ENCODE measurements around the gene FOXE3. TPM values are rescaled to one million over a fixed set of nuclear protein-coding genes. Genes with fewer than 3 reads are reported as not detected.

Gene FOXE3
- total and polyA plus RNA-seq, 2 donors (not counting 3 experiments of a cell fraction or from before 2014, with no cell fraction given) = not detected

DNA sequence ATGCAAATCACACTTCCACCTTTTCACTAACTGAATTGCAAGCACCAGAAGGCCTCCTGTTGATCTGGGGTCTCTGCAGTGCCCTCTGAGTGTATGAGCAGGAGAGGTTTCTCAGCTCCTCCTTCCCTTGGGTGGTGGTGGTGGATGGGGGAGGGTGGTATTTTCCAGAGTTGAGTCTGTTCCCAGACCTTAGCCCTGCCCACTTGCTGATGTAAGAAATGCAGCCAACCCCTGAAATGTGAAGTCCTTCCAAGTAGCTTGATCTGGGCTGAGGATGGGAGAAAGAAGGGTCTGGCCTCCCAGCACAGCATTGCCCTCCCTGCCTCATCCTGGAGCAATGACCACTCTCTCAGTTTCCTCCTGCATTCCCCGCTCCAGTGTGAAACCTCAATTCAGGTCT is 15.4 kb downstream of the FOXE3 start:
- H2AFZ ChIP-seq (ENCODE audit: low read depth, low read length) = no peak overlapping the region
- no peak overlapping the region for H3K9ac ChIP-seq (replicated peaks; ENCODE audit: extremely low read depth, insufficient read depth, low read length)
- peaks cover 20% of the 10 kb centered on the region for H3K4me1 ChIP-seq (ENCODE audit: control insufficient read depth, extremely low read depth, insufficient read depth, low read length)
- TF ChIP-seq MYC (IDR thresholded peaks at IDR 0.05; ENCODE audit: low read depth, low read length) = no peak
- dilution Hi-C loops (cut with MboI; ENCODE audit: extremely low pct_ligation_motif_present, low sequenced_read_pairs) (no loop called here), intact Hi-C loops (cut with micrococcal nuclease) (no loop called here)
- no peak overlapping the region for H3K4me2 ChIP-seq (ENCODE audit: insufficient read depth, low read length)
- no peak overlapping the region for H3K27ac ChIP-seq (ENCODE audit: insufficient read depth, low read depth, low read length)
- H3K9me3 ChIP-seq (replicated peaks; ENCODE audit: control insufficient read depth, insufficient read depth, low read length) = no peaks in the 10 kb centered on the region
- CTCF ChIA-PET = interaction anchor here (0.6 to 12.3 kb wide), 37 partner anchors 8 to 630 kb away, joined by 3 to 691 read pairs (median 5); partner anchors contain the start of gene CMPK1
- no peaks in the 10 kb centered on the region for H4K20me1 ChIP-seq (replicated peaks; ENCODE audit: control insufficient read depth, extremely low read depth, insufficient read depth, low read length)
- POLR2A ChIA-PET = interaction anchor here (1.3 kb wide), 1 partner anchor 295 kb away, joined by 3 read pairs; no protein-coding TSS in a partner anchor
- peaks cover 10 to 18% of the 10 kb centered on the region in 2 experiments for H3K27me3 ChIP-seq (ENCODE audit: control insufficient read depth in 2 of 2, insufficient read depth in 2 of 2, low read length in 2 of 2)
- no TSS peak for BruUV-seq (replicated peaks)
- H3K36me3 ChIP-seq (ENCODE audit: control insufficient read depth in 2 of 2, extremely low read depth in 1 of 2, insufficient read depth in 2 of 2, low read length in 2 of 2) = no peaks in the 10 kb centered on the region
- H3K9me1 ChIP-seq (replicated peaks; ENCODE audit: control insufficient read depth, extremely low read depth, insufficient read depth, low read length) = no peaks in the 10 kb centered on the region
- no peaks in the 10 kb centered on the region for H3K79me2 ChIP-seq (ENCODE audit: control insufficient read depth, insufficient read depth, low read length)
- no peak overlapping the region for H3K4me3 ChIP-seq (replicated peaks in 1 of 3; ENCODE audit: insufficient read depth in 1 of 3, low read depth in 1 of 3, low read length in 3 of 3)
- no peak for DNase-seq (ENCODE audit: low read depth, low spot score)
- FAIRE-seq = no peak

DNA sequence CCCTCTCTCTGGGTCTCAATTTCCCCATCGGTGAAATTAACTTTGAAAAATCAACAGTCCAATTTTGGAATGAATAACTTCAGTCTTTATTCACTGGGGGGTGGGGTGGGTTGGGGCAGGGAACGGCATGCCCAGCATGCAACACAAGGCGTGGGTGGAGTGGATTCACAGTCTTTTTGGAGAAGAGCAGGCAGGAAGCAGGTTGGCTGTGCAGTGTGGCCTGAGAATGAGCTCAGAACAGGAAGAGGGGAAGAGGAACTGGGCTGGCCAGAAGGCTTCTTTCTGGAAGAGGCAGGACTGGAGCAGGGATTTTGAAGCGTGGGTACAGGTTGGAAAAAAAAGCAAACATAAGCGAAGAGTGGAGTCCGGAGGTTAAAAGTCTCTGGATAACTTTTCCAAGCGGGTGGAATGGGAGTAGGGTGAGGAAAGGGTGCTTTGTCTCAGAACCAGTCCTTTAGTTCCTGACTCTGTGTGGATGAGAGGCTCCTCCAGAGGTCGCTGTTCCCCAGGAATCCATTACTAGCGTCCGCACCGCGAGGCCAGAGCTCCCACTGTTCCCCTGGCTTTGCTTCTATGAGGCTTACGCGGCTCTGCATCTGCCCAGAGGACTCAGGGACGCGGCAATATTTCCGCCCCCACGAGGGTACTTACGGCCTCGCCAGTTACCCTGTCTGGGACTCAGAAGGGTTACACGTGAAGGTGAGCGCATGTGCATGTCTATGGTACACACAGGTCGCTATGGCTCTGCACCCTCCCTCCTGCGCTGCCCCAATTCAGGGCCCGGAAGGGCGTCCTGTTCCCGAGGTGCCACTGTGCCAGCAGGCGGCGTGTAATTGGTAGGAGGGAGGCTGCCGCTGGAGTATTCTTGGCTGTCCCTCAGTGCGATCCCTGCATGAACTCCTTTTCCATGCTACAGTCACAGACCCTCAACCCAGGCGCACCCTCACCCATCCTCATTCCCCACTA is 16.3 kb downstream of the FOXE3 start:
- dilution Hi-C loops (cut with MboI; ENCODE audit: extremely low pct_ligation_motif_present, low sequenced_read_pairs) = no loop called here
- Histone ChIP-seq H3K9me3 (replicated peaks; ENCODE audit: control insufficient read depth, insufficient read depth, low read length) (no peaks in the 10 kb centered on the region), H3K36me3 (ENCODE audit: control insufficient read depth in 2 of 2, extremely low read depth in 1 of 2, insufficient read depth in 2 of 2, low read length in 2 of 2) (no peaks in the 10 kb centered on the region), H3K9ac (replicated peaks; ENCODE audit: extremely low read depth, insufficient read depth, low read length) (no peak overlapping the region), H3K4me3 (replicated peaks in 1 of 3; ENCODE audit: insufficient read depth in 1 of 3, low read depth in 1 of 3, low read length in 3 of 3) (no peak overlapping the region), H3K27ac (ENCODE audit: insufficient read depth, low read depth, low read length) (no peak overlapping the region), H3K27me3 (ENCODE audit: control insufficient read depth in 2 of 2, insufficient read depth in 2 of 2, low read length in 2 of 2) (peaks cover 10 to 18% of the 10 kb centered on the region in 2 experiments), H3K4me2 (ENCODE audit: insufficient read depth, low read length) (no peak overlapping the region), H2AFZ (ENCODE audit: low read depth, low read length) (no peak overlapping the region), H3K9me1 (replicated peaks; ENCODE audit: control insufficient read depth, extremely low read depth, insufficient read depth, low read length) (no peaks in the 10 kb centered on the region), H4K20me1 (replicated peaks; ENCODE audit: control insufficient read depth, extremely low read depth, insufficient read depth, low read length) (no peaks in the 10 kb centered on the region), H3K4me1 (ENCODE audit: control insufficient read depth, extremely low read depth, insufficient read depth, low read length) (peaks cover 24% of the 10 kb centered on the region), H3K79me2 (ENCODE audit: control insufficient read depth, insufficient read depth, low read length) (no peaks in the 10 kb centered on the region)
- intact Hi-C loops (cut with micrococcal nuclease) = loop anchor here (1.0 to 2.0 kb wide), 5 partner anchors 44 to 323 kb away; no protein-coding TSS in a partner anchor
- POLR2A ChIA-PET = interaction anchor here (1.3 kb wide), 1 partner anchor 294 kb away, joined by 3 read pairs; no protein-coding TSS in a partner anchor
- CTCF ChIA-PET = interaction anchor here (0.6 to 12.3 kb wide), 55 partner anchors 9 to 629 kb away, joined by 3 to 691 read pairs (median 4); partner anchors contain the start of genes CMPK1 and PDZK1IP1
- TF ChIP-seq, protein P1, sequence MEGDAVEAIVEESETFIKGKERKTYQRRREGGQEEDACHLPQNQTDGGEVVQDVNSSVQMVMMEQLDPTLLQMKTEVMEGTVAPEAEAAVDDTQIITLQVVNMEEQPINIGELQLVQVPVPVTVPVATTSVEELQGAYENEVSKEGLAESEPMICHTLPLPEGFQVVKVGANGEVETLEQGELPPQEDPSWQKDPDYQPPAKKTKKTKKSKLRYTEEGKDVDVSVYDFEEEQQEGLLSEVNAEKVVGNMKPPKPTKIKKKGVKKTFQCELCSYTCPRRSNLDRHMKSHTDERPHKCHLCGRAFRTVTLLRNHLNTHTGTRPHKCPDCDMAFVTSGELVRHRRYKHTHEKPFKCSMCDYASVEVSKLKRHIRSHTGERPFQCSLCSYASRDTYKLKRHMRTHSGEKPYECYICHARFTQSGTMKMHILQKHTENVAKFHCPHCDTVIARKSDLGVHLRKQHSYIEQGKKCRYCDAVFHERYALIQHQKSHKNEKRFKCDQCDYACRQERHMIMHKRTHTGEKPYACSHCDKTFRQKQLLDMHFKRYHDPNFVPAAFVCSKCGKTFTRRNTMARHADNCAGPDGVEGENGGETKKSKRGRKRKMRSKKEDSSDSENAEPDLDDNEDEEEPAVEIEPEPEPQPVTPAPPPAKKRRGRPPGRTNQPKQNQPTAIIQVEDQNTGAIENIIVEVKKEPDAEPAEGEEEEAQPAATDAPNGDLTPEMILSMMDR (IDR thresholded peaks at IDR 0.05; ENCODE audit: extremely low read depth in 1 of 2, insufficient read depth in 1 of 2, low read depth in 1 of 2, low read length in 2 of 2) = peak; percentile 80 to 83
- TF ChIP-seq JUN (IDR thresholded peaks at IDR 0.05; ENCODE audit: borderline replicate concordance, insufficient read depth, insufficient read length, low read depth) = no peak
- TF ChIP-seq EZH2 (IDR thresholded peaks at IDR 0.05; ENCODE audit: borderline replicate concordance, low read depth, low read length, severe bottlenecking) = no peak
- no peak for TF ChIP-seq MYC (IDR thresholded peaks at IDR 0.05; ENCODE audit: low read depth, low read length)
- TF ChIP-seq FOS (IDR thresholded peaks at IDR 0.05; ENCODE audit: borderline replicate concordance, insufficient read depth, low read length) = no peak
- no peak for TF ChIP-seq POLR2A (IDR thresholded peaks at IDR 0.05; ENCODE audit: low read depth, low read length)
- TF ChIP-seq GATA2 (IDR thresholded peaks at IDR 0.05; ENCODE audit: insufficient read depth, insufficient read length, low read depth, low read length) = no peak
- TF ChIP-seq POLR2AphosphoS5 (IDR thresholded peaks at IDR 0.05; ENCODE audit: insufficient read depth, low read depth, low read length) = no peak
- TF ChIP-seq, protein P2, sequence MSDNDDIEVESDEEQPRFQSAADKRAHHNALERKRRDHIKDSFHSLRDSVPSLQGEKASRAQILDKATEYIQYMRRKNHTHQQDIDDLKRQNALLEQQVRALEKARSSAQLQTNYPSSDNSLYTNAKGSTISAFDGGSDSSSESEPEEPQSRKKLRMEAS (IDR thresholded peaks at IDR 0.05; ENCODE audit: insufficient read depth, insufficient read length) = no peak
- DNase-seq (ENCODE audit: low read depth, low spot score) (peak; percentile 80), FAIRE-seq (peak; percentile 97)
- no TSS peak for BruUV-seq (replicated peaks)

Data from endothelial cell of umbilical vein (primary cell).